ENCODE results near the gene ITGB7. TPM values are rescaled to one million over a fixed set of nuclear protein-coding genes. Genes with fewer than 3 reads are reported as not detected.

The ITGB7 gene
- total RNA-seq, 4 donors from 2014 or later = 2.0 to 3.8 (median 2.4) TPM; not detected in 1

DNA sequence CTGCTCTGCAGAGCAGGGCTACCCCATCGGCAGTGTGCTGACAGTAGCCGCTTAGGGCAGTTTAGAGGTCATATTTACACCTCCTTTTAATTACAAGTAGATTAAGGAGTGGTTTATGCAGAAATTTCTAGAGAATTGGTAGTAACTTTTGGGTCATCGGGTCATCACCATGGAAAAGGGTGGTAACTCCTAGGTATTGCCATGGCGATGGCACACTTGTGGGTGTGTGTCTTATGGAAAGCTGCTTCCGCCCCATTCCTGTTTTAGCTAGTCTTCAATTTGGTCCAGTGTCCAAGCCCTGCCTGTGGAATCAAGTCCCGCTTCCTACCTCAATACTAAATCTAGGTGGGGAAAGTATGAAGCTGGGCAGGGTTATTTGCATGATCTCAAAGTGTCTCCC is 56.0 kb downstream of the ITGB7 start:
- no peak overlapping the region for H3K27ac ChIP-seq
- intact Hi-C loops (cut with DNase I; ENCODE audit: low total_unique reads) = no loop called here
- TF ChIP-seq CTCF (IDR thresholded peaks at IDR 0.05) (no peak), POLR2A (IDR thresholded peaks at IDR 0.05) (no peak)
- no peaks in the 10 kb centered on the region for H3K27me3 ChIP-seq
- H3K36me3 ChIP-seq = no peaks in the 10 kb centered on the region
- H3K4me1 ChIP-seq = no peaks in the 10 kb centered on the region
- H3K4me3 ChIP-seq = no peak overlapping the region
- no peak for DNase-seq
- no peaks in the 10 kb centered on the region for H3K9me3 ChIP-seq

DNA sequence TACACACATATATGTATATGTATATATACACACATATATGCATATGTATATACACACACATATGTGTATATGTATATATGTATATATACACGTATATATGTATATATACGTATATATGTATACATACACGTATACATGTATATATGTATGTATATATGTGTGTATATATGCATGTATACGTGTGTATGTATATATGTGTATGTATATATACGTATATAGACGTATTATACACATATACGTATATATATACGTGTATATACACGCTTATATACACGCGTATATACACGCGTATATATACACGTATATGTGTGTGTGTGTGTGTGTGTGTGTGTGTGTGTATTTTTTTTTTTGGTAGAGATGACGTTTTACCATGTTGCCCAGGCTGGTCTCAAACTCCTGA is 59.4 kb downstream of the ITGB7 start:
- no peak for DNase-seq
- TF ChIP-seq CTCF (IDR thresholded peaks at IDR 0.05) (no peak), POLR2A (IDR thresholded peaks at IDR 0.05) (no peak)
- Histone ChIP-seq H3K4me3 (no peak overlapping the region), H3K4me1 (no peaks in the 10 kb centered on the region), H3K27me3 (no peaks in the 10 kb centered on the region), H3K36me3 (no peaks in the 10 kb centered on the region), H3K9me3 (no peaks in the 10 kb centered on the region), H3K27ac (no peak overlapping the region)
- intact Hi-C loops (cut with DNase I; ENCODE audit: low total_unique reads) = no loop called here

GRCh38 chr12:53147181-53147580 is 59.9 kb downstream of the ITGB7 start:
- Histone ChIP-seq H3K4me1 (no peaks in the 10 kb centered on the region), H3K27ac (no peak overlapping the region), H3K27me3 (no peaks in the 10 kb centered on the region), H3K4me3 (no peak overlapping the region), H3K9me3 (no peaks in the 10 kb centered on the region), H3K36me3 (no peaks in the 10 kb centered on the region)
- intact Hi-C loops (cut with DNase I; ENCODE audit: low total_unique reads) = no loop called here
- TF ChIP-seq POLR2A (IDR thresholded peaks at IDR 0.05) = no peak
- TF ChIP-seq CTCF (IDR thresholded peaks at IDR 0.05) = no peak
- DNase-seq = no peak

GRCh38 chr12:53145383-53146260 is 61.4 kb downstream of the ITGB7 start:
- H3K27ac ChIP-seq = no peak overlapping the region
- no peaks in the 10 kb centered on the region for H3K36me3 ChIP-seq
- H3K9me3 ChIP-seq = no peaks in the 10 kb centered on the region
- no peak for TF ChIP-seq POLR2A (IDR thresholded peaks at IDR 0.05)
- TF ChIP-seq CTCF (IDR thresholded peaks at IDR 0.05) = no peak
- H3K27me3 ChIP-seq = no peaks in the 10 kb centered on the region
- intact Hi-C loops (cut with DNase I; ENCODE audit: low total_unique reads) = no loop called here
- H3K4me1 ChIP-seq = no peaks in the 10 kb centered on the region
- no peak for DNase-seq
- H3K4me3 ChIP-seq = no peak overlapping the region

DNA sequence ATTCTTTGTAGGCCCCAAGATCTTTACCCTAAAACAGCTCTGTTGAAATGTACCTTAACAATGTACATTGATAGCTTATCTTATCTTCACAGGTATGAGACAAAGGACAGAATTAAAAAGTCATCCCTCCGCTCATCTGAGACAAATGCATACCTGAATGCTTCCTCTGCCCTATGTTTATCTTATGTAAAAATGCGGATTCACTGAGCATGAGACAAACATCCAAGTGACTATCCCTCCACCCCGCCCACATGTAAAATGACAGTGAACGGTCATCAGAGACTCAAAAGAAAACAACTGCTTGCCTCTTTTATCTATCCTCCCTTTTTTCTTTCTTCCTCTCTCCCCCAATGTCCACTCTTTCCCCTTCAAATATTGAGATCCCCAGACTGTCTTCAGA is 63.7 kb downstream of the ITGB7 start:
- no peaks in the 10 kb centered on the region for H3K27me3 ChIP-seq
- no peaks in the 10 kb centered on the region for H3K4me1 ChIP-seq
- intact Hi-C loops (cut with DNase I; ENCODE audit: low total_unique reads) = no loop called here
- TF ChIP-seq CTCF (IDR thresholded peaks at IDR 0.05) = no peak
- no peaks in the 10 kb centered on the region for H3K9me3 ChIP-seq
- H3K27ac ChIP-seq = no peak overlapping the region
- no peaks in the 10 kb centered on the region for H3K36me3 ChIP-seq
- no peak overlapping the region for H3K4me3 ChIP-seq
- DNase-seq = no peak

Small RNA genes within 50 kb of the gene (small RNA-seq; reads per million reads assigned to genes)
- gene HIGD1AP1 = not detected

Other genes with a start within 250 kb of the ITGB7 start
- gene EIF4B, start 200.8 kb downstream of the ITGB7 start, total RNA-seq = 1,000 to 10,000 TPM in 1 of 4 donors, 100 to 1,000 TPM in 3; 388 to 1,076 (median 585) TPM
- 100 to 1,000 TPM in 2 of 4 donors, 10 to 100 TPM in 2; 64.0 to 394 (median 112) TPM for gene TNS2, start 157.2 kb downstream of the ITGB7 start, total RNA-seq
- 10 to 100 TPM; 15.9 to 75.5 (median 28.9) TPM for gene SPRYD3, start 127.9 kb downstream of the ITGB7 start, total RNA-seq
- gene IGFBP6, start 109.6 kb downstream of the ITGB7 start, total RNA-seq = 100 to 1,000 TPM in 3 of 4 donors, 10 to 100 TPM in 1; 48.7 to 762 (median 252) TPM
- under 1 TPM in 1 of 4 donors, not detected in 3; 0.82 TPM for gene SOAT2, start 103.8 kb downstream of the ITGB7 start, total RNA-seq
- 10 to 100 TPM in 2 of 4 donors, 1 to 10 TPM in 2; 7.7 to 55.5 (median 25.9) TPM for gene ZNF740, start 26.5 kb downstream of the ITGB7 start, total RNA-seq
- gene CSAD, start 26.3 kb downstream of the ITGB7 start, total RNA-seq = 10 to 100 TPM in 3 of 4 donors, 1 to 10 TPM in 1; 4.1 to 67.6 (median 42.6) TPM
- gene RARG, start 25.0 kb upstream of the ITGB7 start, total RNA-seq = 10 to 100 TPM in 2 of 4 donors, 1 to 10 TPM in 2; 2.6 to 65.6 (median 28.9) TPM
- 1 to 10 TPM in 1 of 4 donors, under 1 TPM in 1, not detected in 2; 0.12 to 4.5 TPM for gene ESPL1, start 61.0 kb upstream of the ITGB7 start, total RNA-seq
- gene PFDN5, start 88.3 kb upstream of the ITGB7 start, total RNA-seq = 1,000 to 10,000 TPM in 2 of 4 donors, 100 to 1,000 TPM in 2; 347 to 1,573 (median 972) TPM
- 10 to 100 TPM; 10.2 to 59.3 (median 33.9) TPM for gene MYG1, start 92.4 kb upstream of the ITGB7 start, total RNA-seq
- gene AAAS, start 114.4 kb upstream of the ITGB7 start, total RNA-seq = 10 to 100 TPM; 12.3 to 52.2 (median 46.9) TPM
- gene SP7, start 129.1 kb upstream of the ITGB7 start, total RNA-seq = under 1 TPM in 2 of 4 donors, not detected in 2; 0.34 to 0.62 TPM
- gene SP1, start 172.9 kb upstream of the ITGB7 start, total RNA-seq = 100 to 1,000 TPM in 2 of 4 donors, 10 to 100 TPM in 2; 58.8 to 127 (median 90.7) TPM
- gene AMHR2, start 216.6 kb upstream of the ITGB7 start, total RNA-seq = 10 to 100 TPM in 1 of 4 donors, under 1 TPM in 1, not detected in 2; 0.52 to 12.4 TPM
- gene PRR13, start 234.5 kb upstream of the ITGB7 start, total RNA-seq = 10 to 100 TPM in 3 of 4 donors, 1 to 10 TPM in 1; 2.6 to 88.2 (median 20.1) TPM
- gene PCBP2, start 244.9 kb upstream of the ITGB7 start, total RNA-seq = 100 to 1,000 TPM; 364 to 929 (median 383) TPM